H1 (cell line): ENCODE measurements around the gene LYRM4. TPM values are rescaled to one million over a fixed set of nuclear protein-coding genes. Genes with fewer than 3 reads are reported as not detected.

ENCODE experiments used
- CHD7 ChIP-seq: fragments of 300-600 bp; sonication (generic); IDR thresholded peaks from 2 replicates; pipeline ENCODE4 v1.7.1; 2012; ENCODE audit warnings: low read length, moderate library complexity, mild to moderate bottlenecking, inconsistent platforms; ENCODE audit not compliant: insufficient replicate concordance
- SIN3A ChIP-seq, 2 experiments: IDR thresholded peaks in 1 of 2; conservative IDR thresholded peaks in 1 of 2; 2 replicates each; pipeline ENCODE4 v1.6.1; 2011 to 2012; ENCODE audit warnings: low read length in 2 of 2, improper control_type of control experiment in 1 of 2, low read depth in 1 of 2, mild to moderate bottlenecking in 1 of 2
- YY1 ChIP-seq: IDR thresholded peaks from 2 replicates; pipeline ENCODE4 v1.6.1; 2011; ENCODE audit warnings: low read depth, mild to moderate bottlenecking, low read length
- polyA plus RNA-seq, 7 experiments: library from polyadenylated mRNA; depleted of rRNA in 3 of 7; stranded (reverse) in 5 of 7; unstranded in 2 of 7; fragments of >200 nt in 5 of 7; fragments of 200-250 nt in 2 of 7; gene quantifications; 1 replicate in 5 of 7; 2 replicates in 1 of 7; 4 replicates in 1 of 7; pipeline versions ENCODE4 v1.2.1 to v1.2.3, GENCODE V29; 2011 to 2013; ENCODE audit warnings: missing spikeins in 2 of 7, mixed read lengths in 2 of 7
- total RNA-seq: library from RNA; stranded (reverse); fragmentation: NEBNext Ultra II Directional; extraction: Animal tissue kit (Norgen Biotek cat#: 25700); gene quantifications from 2 replicates; pipeline ENCODE4 v1.2.1, GENCODE V29; 2021

LYRM4 gene
- total and polyA plus RNA-seq, 2 of the 8 experiments (the other 6 are each of a cell fraction or from before 2014, with no cell fraction given): 56.6 to 62.8 TPM

GRCh38 chr6:5219011-5219691 lies 41.6 kb downstream of the LYRM4 start (continued):
- no peak for TF ChIP-seq SIN3A (conservative IDR thresholded peaks at IDR 0.05 in 1 of 2, IDR thresholded peaks at IDR 0.05 in 1 of 2; ENCODE audit: low read depth in 1 of 2, low read length in 2 of 2)
- TF ChIP-seq CHD7: no peak
- TF ChIP-seq YY1: no peak
